HG03342 (cell line): ENCODE data around the gene AP5M1.
"Not testable (repeated sequence)": the region's sequence is repeated elsewhere in the genome, so short reads cannot be mapped to it uniquely, and the experiment has no call there.

Source experiments
- ATAC-seq: cut with Tn5 transposase; IDR thresholded peaks from one replicate; pipeline ENCODE4 v1.9.1; 2021; ENCODE audit warnings: mild to moderate bottlenecking, moderate library complexity; ENCODE audit not compliant: unreplicated experiment

AP5M1 gene, protein sequence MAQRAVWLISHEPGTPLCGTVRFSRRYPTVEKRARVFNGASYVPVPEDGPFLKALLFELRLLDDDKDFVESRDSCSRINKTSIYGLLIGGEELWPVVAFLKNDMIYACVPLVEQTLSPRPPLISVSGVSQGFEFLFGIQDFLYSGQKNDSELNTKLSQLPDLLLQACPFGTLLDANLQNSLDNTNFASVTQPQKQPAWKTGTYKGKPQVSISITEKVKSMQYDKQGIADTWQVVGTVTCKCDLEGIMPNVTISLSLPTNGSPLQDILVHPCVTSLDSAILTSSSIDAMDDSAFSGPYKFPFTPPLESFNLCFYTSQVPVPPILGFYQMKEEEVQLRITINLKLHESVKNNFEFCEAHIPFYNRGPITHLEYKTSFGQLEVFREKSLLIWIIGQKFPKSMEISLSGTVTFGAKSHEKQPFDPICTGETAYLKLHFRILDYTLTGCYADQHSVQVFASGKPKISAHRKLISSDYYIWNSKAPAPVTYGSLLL

DNA sequence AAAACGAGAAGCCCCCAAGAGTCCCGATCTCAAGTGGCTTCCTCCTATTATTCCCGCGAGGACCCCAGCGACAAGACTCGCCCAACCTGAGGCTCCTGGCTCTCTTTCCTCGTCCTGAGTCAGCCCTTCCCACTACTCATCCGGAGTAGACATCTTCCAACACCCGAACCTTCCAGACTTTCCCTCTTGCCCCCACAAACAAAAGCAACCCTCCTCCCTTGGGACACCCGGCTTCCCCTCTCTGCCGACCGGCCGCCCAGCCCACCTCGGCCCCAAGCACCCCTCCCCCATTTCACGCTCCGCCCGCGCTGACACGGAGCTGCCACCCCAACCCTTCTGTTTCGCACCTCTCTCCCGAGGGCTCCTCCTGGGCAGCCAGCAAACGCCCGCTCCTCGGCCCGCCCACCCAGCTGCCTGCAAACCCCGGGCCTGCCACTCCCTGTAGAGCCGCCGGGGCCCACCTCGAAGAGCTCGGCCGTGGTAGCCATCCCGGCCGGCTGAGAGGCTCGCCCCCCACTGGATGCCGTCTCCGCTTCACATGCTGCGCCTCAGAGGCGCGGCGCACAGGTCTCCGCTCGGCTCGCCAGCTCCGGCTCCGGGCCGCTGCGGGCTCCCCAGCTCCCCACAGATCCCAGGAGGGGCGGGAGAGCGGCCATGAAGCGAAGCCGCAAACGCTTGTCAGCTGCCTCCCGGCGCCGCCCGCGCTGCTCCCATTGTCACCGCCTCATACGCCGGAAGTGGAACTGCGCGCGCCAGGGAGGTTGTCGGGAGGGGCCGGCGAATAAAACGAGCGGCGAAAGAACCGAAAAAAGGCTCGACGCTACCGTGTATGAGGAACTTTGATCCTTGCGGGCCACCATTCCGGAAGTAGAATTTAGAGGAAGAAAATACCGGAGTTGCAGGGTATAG, at the start of gene AP5M1, which contains the start of gene EXOC5:
AP5M1 (plus strand) TSS at position 811 of the 909 bp plus-strand sequence. CDS start 344 bp downstream, outside the sequence.
EXOC5 (minus strand) TSS at position 745 of the 909 bp plus-strand sequence; CDS start at position 488, 257 bp downstream.
- peak; percentile 78 for ATAC-seq

DNA sequence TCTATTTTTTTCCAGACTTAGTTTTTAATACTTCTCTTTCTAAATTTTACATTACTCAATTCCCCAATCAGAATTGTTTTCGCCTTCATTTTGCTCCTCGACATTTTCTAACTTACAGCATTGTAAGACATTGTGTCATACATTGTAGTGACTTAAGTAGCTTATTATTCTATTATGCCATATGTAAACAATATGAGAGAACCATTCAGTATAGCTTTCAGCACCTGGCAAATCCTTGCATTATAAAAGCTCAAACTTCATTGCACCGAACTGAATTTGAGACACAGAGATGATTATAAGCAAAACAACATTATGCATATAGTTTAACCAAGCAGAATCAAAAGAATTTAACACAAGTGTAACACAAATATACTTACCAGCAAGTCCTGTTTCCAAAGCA, 46.8 kb upstream of the AP5M1 start:
- ATAC-seq = no peak

GRCh38 chr14:57227083-57227482, 41.7 kb upstream of the AP5M1 start:
- ATAC-seq = no peak

GRCh38 chr14:57228320-57228719, 40.5 kb upstream of the AP5M1 start:
- not testable (repeated sequence) for ATAC-seq

DNA sequence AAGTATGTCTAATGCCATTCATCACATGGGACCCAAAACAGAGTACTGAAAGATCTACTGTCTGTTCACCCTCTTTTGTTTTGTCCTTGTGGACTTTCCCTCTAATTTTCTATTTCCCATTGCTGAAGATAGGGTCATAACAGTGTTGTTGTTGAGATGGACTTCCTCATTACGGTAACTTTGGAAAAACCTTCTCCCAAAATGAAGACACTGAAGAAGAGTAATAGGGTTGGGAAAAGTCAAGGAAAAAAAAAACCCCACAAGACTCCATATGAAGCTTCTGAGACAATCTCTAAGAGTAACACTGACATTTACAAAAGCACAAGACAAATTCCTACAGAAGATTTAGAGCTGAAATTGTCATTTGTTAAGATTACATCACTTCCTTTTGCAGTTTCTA, 36.8 kb upstream of the AP5M1 start:
- no peak for ATAC-seq

DNA sequence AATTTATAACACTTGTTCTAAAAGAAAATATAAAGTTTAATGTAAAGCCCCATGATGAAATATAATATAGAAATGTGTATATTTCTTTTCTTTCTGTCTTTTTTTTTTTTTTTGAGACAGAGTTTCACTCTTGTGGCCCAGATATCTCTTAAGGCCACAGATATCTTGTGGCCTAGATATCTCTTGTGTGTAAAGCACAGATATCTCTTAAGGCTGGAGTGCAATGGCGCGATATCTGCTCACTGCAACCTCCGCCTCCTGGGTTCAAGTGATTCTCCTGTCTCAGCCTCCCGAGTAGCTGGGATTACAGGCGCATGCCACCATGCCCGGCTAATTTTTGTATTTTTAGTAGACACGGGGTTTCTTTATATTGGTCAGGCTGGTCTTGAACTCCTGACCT, 28.7 kb upstream of the AP5M1 start:
- ATAC-seq = not testable (repeated sequence)

DNA sequence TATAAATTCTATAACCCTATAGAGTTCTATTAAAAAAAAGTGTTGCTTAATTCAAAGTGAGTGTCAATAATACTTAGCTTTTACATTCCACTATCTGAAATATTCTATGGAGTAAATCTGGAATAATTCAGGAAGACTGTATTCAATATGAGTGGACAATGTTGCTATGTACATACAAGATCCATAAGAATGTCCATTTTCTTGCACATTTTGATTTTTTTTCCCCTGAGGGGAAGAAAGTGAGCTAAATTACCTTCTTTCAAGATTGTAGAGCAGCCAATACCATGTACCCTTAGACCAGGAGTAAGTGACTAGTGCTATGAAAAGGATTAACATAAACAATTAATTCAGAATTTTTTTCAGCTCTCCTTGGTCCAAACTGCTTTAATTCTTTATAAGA, 25.5 kb upstream of the AP5M1 start:
- ATAC-seq = no peak

GRCh38 chr14:57244106-57244505, 24.7 kb upstream of the AP5M1 start:
- ATAC-seq = no peak

GRCh38 chr14:57245941-57246340, 22.8 kb upstream of the AP5M1 start:
- no peak for ATAC-seq

DNA sequence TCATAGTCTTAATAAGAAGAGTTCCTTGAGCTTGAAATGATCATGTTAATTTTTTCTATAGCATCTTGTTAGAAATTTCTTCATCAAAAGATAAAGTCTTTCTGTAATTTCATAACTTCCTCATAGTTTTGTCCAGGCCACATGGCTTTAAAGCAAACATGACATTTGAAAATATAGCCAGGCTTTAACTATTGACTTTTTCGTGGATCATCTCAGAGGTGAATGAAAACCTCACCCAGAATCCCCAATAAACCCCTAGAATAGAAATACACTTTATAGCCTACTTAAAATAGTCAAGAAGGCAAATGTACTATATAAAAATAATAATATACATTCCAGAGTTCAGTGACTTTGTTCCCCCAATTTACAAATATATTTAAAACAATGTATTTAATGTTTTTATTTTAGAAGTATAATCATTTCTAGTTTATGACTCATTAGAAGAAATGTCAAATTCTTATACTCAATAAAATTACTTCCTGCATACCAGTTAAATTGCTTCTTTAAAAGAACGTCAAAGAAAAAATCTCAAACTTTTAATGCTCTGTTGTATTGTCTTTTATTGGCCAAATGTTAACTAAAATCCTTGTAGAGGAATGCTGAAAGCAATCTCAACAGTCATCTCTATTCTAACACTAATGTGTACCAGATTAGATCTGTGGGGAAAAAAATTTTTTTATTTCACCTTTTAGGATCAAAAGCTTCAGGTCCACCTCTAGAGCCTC, 21.7 kb upstream of the AP5M1 start:
- no peak for ATAC-seq

- ATAC-seq = peak; percentile 74
Observed at GRCh38 chr14:57254884-57255283, 13.9 kb upstream of the AP5M1 start.

DNA sequence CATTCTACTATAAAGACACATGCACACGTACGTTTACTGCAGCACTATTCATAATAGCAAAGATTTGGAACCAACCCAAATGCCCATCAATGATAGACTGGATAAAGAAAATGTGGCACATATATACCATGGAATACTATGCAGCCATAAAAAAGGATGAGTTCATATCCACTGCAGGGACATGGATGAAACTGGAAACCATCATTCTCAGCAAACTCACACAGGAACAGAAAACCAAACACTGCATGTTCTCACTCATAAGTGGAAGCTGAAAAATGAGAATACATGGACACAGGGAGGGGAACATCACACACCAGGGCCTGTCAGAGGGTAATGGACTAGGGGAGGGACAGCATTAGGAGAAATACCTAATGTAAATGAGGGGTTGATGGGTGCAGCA, 10.6 kb upstream of the AP5M1 start:
- not testable (repeated sequence) for ATAC-seq

- ATAC-seq = no peak
Observed at GRCh38 chr14:57259672-57260071, 9.1 kb upstream of the AP5M1 start.

DNA sequence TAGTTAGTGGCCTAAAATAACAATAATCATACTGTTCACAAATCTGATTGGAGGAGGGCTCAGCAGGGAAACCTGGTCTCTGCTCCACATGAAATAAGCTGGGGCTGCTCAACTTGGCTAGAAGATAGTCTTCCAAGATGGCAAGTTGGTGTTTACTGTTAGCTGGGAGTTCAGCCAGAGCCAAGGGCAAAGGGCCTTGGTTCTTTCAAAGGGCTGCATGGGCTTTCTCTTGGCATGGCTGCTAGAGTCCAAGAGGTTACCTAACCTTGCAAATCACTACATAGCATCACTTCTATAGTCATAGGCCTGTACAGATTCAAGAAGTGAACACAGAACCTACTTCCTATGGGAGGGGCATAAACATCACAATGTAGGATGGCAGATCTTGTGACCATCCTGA, 7.2 kb upstream of the AP5M1 start:
- no peak for ATAC-seq

GRCh38 chr14:57262117-57262516, 6.7 kb upstream of the AP5M1 start:
- ATAC-seq = no peak

- ATAC-seq = no peak
Observed at GRCh38 chr14:57266065-57266464, 2.7 kb upstream of the AP5M1 start.

DNA sequence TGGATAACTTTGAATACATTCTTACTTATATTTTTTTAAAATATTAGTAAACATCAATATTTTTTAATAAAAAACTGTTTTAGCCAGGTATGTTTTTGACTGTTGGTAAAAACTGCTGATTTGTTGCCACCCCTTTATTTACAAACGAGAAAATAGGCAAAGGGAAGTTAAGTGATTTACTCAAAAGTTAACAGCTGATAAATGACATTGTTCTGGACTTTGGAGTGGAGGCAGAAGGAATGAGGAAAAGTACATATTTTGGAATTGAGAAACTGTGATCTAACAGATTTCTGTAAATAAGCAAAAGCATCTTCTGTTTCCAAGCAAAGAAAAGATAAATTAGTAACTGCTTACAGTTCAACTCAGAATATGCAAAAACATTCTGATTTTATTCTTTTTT, 4.5 kb downstream of the AP5M1 start:
- no peak for ATAC-seq

DNA sequence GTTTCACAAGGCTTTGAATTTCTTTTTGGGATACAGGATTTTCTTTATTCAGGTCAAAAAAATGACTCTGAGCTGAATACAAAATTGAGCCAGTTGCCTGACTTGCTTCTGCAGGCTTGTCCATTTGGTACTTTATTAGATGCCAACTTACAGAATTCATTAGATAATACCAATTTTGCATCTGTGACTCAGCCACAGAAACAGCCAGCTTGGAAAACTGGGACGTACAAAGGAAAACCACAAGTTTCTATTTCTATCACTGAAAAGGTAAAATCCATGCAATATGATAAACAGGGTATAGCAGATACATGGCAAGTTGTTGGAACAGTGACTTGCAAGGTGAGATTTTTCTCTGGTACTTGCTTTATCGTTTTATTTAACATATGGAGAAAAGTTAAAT, 5.8 kb downstream of the AP5M1 start:
- no peak for ATAC-seq

GRCh38 chr14:57275023-57275664, 6.4 kb downstream of the AP5M1 start:
- ATAC-seq = no peak

DNA sequence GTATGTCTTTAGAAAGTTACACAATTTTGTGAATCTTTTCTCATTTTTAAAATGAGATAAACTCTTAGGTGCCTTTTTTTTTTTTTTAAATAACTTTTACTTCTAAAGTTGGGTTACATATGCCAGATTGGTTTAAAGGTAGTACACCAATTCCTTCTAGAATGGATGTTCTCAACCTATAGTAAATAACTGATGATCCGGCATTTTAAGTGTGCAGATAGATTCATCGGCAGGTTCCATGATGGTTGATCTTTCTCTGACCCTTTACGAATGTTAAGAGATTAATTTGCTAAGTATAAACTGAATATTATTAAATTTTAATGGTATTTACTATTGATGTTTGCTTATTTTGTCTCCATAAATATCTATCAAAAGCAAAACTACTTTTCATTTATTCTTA, 8.3 kb downstream of the AP5M1 start:
- no peak for ATAC-seq
